ENCODE measurements around the gene TP53AIP1.

DNA sequence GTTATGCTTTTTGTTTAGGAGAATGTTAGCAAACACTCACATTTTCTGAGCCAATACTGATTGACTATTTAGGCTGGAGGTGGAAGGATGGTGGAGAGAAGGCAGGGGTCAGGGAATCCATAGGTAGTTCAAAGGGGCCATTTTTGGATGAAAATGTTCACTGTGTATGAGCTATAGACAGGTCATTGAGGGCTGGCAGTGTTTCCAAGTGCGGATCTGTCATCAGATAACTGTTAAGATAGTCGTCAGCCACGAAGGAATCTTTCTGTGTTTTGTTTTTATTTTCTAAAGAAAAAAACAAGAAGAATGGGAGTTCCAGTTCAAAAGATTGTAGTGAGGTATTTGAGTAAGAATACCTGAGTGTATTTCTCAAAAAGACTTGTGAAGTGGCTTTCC is 48.4 kb downstream of the TP53AIP1 start:
- TF ChIP-seq, protein P1, sequence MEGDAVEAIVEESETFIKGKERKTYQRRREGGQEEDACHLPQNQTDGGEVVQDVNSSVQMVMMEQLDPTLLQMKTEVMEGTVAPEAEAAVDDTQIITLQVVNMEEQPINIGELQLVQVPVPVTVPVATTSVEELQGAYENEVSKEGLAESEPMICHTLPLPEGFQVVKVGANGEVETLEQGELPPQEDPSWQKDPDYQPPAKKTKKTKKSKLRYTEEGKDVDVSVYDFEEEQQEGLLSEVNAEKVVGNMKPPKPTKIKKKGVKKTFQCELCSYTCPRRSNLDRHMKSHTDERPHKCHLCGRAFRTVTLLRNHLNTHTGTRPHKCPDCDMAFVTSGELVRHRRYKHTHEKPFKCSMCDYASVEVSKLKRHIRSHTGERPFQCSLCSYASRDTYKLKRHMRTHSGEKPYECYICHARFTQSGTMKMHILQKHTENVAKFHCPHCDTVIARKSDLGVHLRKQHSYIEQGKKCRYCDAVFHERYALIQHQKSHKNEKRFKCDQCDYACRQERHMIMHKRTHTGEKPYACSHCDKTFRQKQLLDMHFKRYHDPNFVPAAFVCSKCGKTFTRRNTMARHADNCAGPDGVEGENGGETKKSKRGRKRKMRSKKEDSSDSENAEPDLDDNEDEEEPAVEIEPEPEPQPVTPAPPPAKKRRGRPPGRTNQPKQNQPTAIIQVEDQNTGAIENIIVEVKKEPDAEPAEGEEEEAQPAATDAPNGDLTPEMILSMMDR (conservative IDR thresholded peaks at IDR 0.05), result no peak
- no peak for TF ChIP-seq ZFX (IDR thresholded peaks at IDR 0.05)
